Adrenal gland (tissue), 12 donors: Measurements from ENCODE around the gene CHD3. TPM values are rescaled to one million over a fixed set of nuclear protein-coding genes. Genes with fewer than 3 reads are reported as not detected.
A peak's percentile ranks its signal among the peaks of the same experiment; 100 is the strongest.

Experiments
- DNase-seq, 7 donors: peaks; one replicate each; pipeline ENCODE4 v3.0.0-alpha.2; 2019 to 2020
- H3K27ac ChIP-seq, 5 donors: fragments of 200-600 bp; sonication (generic) in 4 of 5; 1 replicate in 3 of 5; 2 replicates in 2 of 5; pipeline versions ENCODE4 v1.5.1 to v1.8.0; 2016 to 2020; ENCODE audit warnings: mild to moderate bottlenecking in 1 of 5
- H3K27me3 ChIP-seq: fragments of 200-600 bp; 2 replicates; pipeline ENCODE4 v1.8.0; 2021
- H3K36me3 ChIP-seq, 2 donors: fragments of 200-600 bp; replicated peaks in 1 of 2; 1 replicate in 1 of 2; 2 replicates in 1 of 2; pipeline versions ENCODE4 v1.5.1 to v1.8.0; 2018 to 2022
- H3K4me1 ChIP-seq, 2 donors: fragments of 200-600 bp; replicated peaks in 1 of 2; 1 replicate in 1 of 2; 2 replicates in 1 of 2; pipeline versions ENCODE4 v1.5.1 to v1.8.0; 2018 to 2021
- H3K4me3 ChIP-seq, 4 donors: fragments of 200-600 bp; sonication (generic) in 3 of 4; one replicate each; pipeline ENCODE4 v1.5.1; 2016 to 2018
- H3K9me3 ChIP-seq, 3 donors: fragments of 200-600 bp; sonication (generic) in 1 of 3; replicated peaks in 1 of 3; 1 replicate in 2 of 3; 2 replicates in 1 of 3; pipeline versions ENCODE4 v1.5.1 to v1.8.0; 2016 to 2021
- POLR2A ChIP-seq, 2 donors: fragments of 450-650 bp; IDR thresholded peaks; one replicate each; pipeline ENCODE4 v1.6.1; 2017; ENCODE audit warnings: antibody characterized with exemption in 2 of 2, mild to moderate bottlenecking in 2 of 2, moderate library complexity in 1 of 2
- WGBS, 4 donors: extraction: QIAGEN DNeasy Blood & Tissue Kit in 2 of 4; methylation state at CpG; one replicate each; pipeline versions ENCODE4 v1.1.5 to v1.1.7; 2013 to 2017; 5-methylcytosine and 5-hydroxymethylcytosine counted together
- intact Hi-C, 2 donors: fragments of 100-400 bp; cut with DNase I; formaldehyde crosslinking; loops; one replicate each; pipeline versions ENCODE4 v1.14.1 to v1.15.0; 2022 to 2023
- polyA plus RNA-seq, 3 donors: library from polyadenylated mRNA; stranded (reverse); fragments of 200-250 nt in 2 of 3; fragments of 350-450 nt in 1 of 3; fragmentation: Illumina TruSeq in 1 of 3; extraction: RNeasy Lipid Tissue Mini Kit (QIAGEN cat#74804) in 1 of 3; gene quantifications; one replicate each; pipeline ENCODE4 v1.2.3, GENCODE V29; 2013 to 2014
- total RNA-seq, 9 donors: library from RNA; depleted of rRNA in 4 of 9; stranded (reverse); fragments of >200 nt in 4 of 9; fragments of 120-200 nt in 1 of 9; fragmentation: NEBNext Ultra II Directional in 1 of 9; extraction: Animal tissue kit (Norgen Biotek cat#: 25700) in 1 of 9; gene quantifications; one replicate each; pipeline versions ENCODE4 v1.1.0 to v1.2.4, GENCODE V29; 2013 to 2023
- TF ChIP-seq, protein P1 (sequence below), 6 experiments: fragments of 450-650 bp in 4 of 6; fragments of 200-600 bp in 2 of 6; sonication (generic) in 1 of 6; IDR thresholded peaks; 1 replicate in 5 of 6; 2 replicates in 1 of 6; pipeline versions ENCODE4 v1.5.1 to v1.8.0; 2016 to 2021; ENCODE audit warnings: antibody characterized with exemption in 6 of 6, mild to moderate bottlenecking in 2 of 6, moderate library complexity in 1 of 6
- donor health status: healthy with polysubstance abuse.
- donor health status: Bipolar disorder and iron deficiency.
- donor health status: DM: yes; HTN: yes; CAD: no.
- donor health status: DM: no; HTN: no; CAD: no.
- donor health status: DM: no; HTN: no; CAD: no.
- donor health status: DM: yes; HTN: yes; CAD: no.

CHD3 gene
- total and polyA plus RNA-seq, 12 donors: 43.8 to 326 (median 91.5) TPM

DNA sequence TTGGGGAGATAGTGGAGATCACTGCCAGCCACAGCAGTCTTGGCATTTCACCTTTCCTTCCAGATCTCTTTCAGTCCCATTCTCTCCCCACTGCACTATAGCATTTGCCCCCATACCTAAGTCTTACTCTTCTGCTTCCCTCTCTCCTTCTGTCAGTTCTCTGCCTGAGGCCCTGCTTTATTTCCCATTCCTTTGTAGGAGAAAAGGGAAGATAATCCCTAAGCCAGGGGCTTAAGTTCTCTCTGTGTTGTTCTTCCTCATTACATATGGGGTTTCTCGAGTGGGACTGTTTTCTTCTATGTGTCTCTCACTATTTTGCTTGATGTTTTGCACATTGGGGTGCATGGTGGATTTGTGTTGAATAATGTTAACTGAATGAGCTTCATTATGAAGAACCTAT, 48.1 kb upstream of the CHD3 start:
- H3K27me3 ChIP-seq: no peaks in the 10 kb centered on the region
- DNase-seq: peak in 1 of 7 donors; percentile 1
- peak overlapping the region in 4 of 5 donors; percentile 3 to 99 (median 98) for H3K27ac ChIP-seq
- intact Hi-C loops: no loop called here
- H3K4me1 ChIP-seq: peaks cover 32 to 50% of the 10 kb centered on the region in 2 donors
- TF ChIP-seq, protein P1, sequence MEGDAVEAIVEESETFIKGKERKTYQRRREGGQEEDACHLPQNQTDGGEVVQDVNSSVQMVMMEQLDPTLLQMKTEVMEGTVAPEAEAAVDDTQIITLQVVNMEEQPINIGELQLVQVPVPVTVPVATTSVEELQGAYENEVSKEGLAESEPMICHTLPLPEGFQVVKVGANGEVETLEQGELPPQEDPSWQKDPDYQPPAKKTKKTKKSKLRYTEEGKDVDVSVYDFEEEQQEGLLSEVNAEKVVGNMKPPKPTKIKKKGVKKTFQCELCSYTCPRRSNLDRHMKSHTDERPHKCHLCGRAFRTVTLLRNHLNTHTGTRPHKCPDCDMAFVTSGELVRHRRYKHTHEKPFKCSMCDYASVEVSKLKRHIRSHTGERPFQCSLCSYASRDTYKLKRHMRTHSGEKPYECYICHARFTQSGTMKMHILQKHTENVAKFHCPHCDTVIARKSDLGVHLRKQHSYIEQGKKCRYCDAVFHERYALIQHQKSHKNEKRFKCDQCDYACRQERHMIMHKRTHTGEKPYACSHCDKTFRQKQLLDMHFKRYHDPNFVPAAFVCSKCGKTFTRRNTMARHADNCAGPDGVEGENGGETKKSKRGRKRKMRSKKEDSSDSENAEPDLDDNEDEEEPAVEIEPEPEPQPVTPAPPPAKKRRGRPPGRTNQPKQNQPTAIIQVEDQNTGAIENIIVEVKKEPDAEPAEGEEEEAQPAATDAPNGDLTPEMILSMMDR (IDR thresholded peaks at IDR 0.05): no peak
- no peak for TF ChIP-seq POLR2A (IDR thresholded peaks at IDR 0.05)
- H3K36me3 ChIP-seq: peaks cover 0 to under 1% of the 10 kb centered on the region in 2 donors
- H3K9me3 ChIP-seq: no peaks in the 10 kb centered on the region
- H3K4me3 ChIP-seq: no peak overlapping the region
- 35 to 78% (median 54%) methylated on average over 1 of the region's 1 CpG for WGBS, 4 donors

DNA sequence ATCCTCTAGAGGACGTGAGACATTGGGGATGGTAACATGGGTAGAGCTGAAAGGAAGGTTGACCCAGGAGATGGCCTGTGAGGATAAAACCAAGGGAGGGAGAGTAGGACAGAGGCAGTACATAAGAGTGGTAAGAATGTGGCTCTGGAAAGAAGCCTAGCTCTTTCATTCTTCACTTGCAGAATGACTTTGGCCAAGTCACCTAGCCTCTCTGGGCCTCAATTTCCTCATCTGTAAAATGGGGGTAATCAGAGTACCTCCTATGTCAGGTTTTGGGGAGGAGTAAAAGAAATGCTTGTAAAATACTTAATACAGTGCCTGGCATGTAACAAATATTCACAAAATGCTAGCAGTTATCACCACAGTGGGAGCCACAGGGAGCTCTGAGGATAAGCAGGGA, 47.7 kb upstream of the CHD3 start:
- peaks cover 33 to 54% of the 10 kb centered on the region in 2 donors for H3K4me1 ChIP-seq
- H3K27ac ChIP-seq: peak overlapping the region; percentile 98 to 99 (median 99)
- intact Hi-C loops: no loop called here
- H3K9me3 ChIP-seq: no peaks in the 10 kb centered on the region
- H3K27me3 ChIP-seq: no peaks in the 10 kb centered on the region
- peak overlapping the region in 1 of 4 donors; percentile 82 for H3K4me3 ChIP-seq
- no peak for DNase-seq
- TF ChIP-seq POLR2A (IDR thresholded peaks at IDR 0.05): no peak
- TF ChIP-seq, protein P1 (IDR thresholded peaks at IDR 0.05): no peak
- H3K36me3 ChIP-seq: peaks cover 0 to 5% of the 10 kb centered on the region in 2 donors
- 54 to 75% (median 62%) methylated on average over 1 of the region's 1 CpG for WGBS, 4 donors

DNA sequence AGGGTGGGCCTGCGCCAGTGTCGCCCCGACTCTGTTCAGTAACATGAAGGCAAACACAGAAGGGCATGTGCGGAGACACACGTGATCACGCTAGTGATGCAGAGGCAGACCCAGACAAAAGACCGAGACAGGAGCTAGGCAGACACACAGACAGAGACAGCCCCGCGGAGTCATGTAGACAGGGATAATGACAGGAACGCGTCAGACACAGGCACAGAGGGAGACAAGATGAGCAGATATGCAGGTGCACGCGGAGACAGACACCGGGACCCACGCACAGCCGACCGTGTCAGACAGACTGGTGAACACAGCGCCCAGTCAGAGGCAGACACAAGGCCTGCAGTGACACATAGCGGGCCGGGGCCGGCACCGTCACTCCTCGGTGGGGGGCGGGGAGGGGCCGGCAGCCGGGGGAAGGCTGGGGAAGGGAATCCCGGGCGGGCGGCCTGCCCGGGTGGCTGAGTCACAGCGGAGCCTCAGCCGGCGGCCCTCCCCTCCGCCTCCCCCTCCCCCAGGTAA, 47.1 kb upstream of the CHD3 start:
- Histone ChIP-seq H3K27me3 (no peaks in the 10 kb centered on the region), H3K27ac (peak overlapping the region; percentile 98 to 99 (median 99)), H3K4me3 (peak overlapping the region in 3 of 4 donors; percentile 53 to 82 (median 62)), H3K36me3 (peaks cover 0 to 11% of the 10 kb centered on the region in 2 donors), H3K9me3 (no peaks in the 10 kb centered on the region), H3K4me1 (peaks cover 32 to 52% of the 10 kb centered on the region in 2 donors)
- DNase-seq: peak; percentile 95 to 98 (median 96)
- intact Hi-C loops: no loop called here
- WGBS, 4 donors: 3 to 12% (median 4%) methylated on average over 7 to 34 of the region's 34 CpGs
- TF ChIP-seq, protein P1 (IDR thresholded peaks at IDR 0.05): peak in 1 of 6 experiments; percentile 25
- peak; percentile 46 to 92 for TF ChIP-seq POLR2A (IDR thresholded peaks at IDR 0.05)

DNA sequence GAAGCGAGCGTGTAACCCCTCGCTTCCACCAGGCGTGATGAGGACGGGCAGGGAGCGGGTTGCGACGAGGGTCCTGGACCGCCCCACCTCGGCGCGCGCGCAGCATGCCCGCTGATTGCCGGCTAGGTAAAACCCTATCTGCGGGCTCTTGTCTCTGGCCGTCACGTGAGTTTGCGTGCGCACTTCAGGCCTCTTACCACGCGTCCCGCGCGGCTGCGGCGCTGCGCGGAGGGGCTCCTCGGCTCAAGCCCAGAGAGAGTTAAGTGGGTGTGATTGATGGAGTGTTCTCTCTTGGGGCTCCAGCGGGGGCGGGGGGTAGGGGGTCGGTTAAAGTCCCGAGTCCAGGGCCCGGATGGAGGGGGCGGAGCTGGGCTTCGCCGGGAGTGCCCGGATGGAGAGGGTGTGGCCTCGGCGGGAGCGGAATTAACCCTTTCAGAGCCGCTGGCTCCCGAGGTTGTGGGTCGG, 46.6 kb upstream of the CHD3 start:
- no peaks in the 10 kb centered on the region for H3K9me3 ChIP-seq
- no peaks in the 10 kb centered on the region for H3K27me3 ChIP-seq
- peaks cover 0 to 13% of the 10 kb centered on the region in 2 donors for H3K36me3 ChIP-seq
- H3K4me1 ChIP-seq: peaks cover 28 to 47% of the 10 kb centered on the region in 2 donors
- 1% methylated on average over 44 to 46 of the region's 46 CpGs; no CpG with 5 or more reads in 2 of the 4 donors for WGBS, 4 donors
- DNase-seq: peak; percentile 92 to 96 (median 93)
- H3K27ac ChIP-seq: peak overlapping the region; percentile 98 to 99 (median 99)
- peak overlapping the region in 3 of 4 donors; percentile 53 to 82 (median 62) for H3K4me3 ChIP-seq
- TF ChIP-seq POLR2A (IDR thresholded peaks at IDR 0.05): no peak
- TF ChIP-seq, protein P1 (IDR thresholded peaks at IDR 0.05): peak in 4 of 6 experiments; percentile 17 to 35 (median 22)
- intact Hi-C loops: no loop called here
